Right cardiac atrium (tissue), 5 donors: ENCODE measurements around the gene PKD1L1. TPM values are rescaled to one million over a fixed set of nuclear protein-coding genes. Genes with fewer than 3 reads are reported as not detected.
A peak's percentile ranks its signal among the peaks of the same experiment; 100 is the strongest.
"Not testable (repeated sequence)": the region's sequence is repeated elsewhere in the genome, so short reads cannot be mapped to it uniquely, and the experiment has no call there.

Experiments
- ATAC-seq, 2 donors: fragments of 200-7000 bp; cut with Tn5 transposase; one replicate each; pipeline versions ENCODE4 v1.8.0 to v1.9.1; 2020; ENCODE audit warnings: moderate library complexity in 2 of 2, mild to moderate bottlenecking in 1 of 2
- DNase-seq, 3 donors: peaks; one replicate each; pipeline ENCODE4 v3.0.0-alpha.2; 2020
- H3K27ac ChIP-seq: one replicate; pipeline ENCODE4 v1.5.1; 2013; ENCODE audit warnings: mild to moderate bottlenecking, low read length, control low read depth, moderate library complexity
- H3K27me3 ChIP-seq: one replicate; pipeline ENCODE4 v1.6.1; 2013; ENCODE audit not compliant: control insufficient read depth, insufficient read depth
- H3K4me1 ChIP-seq: one replicate; pipeline ENCODE4 v1.6.1; 2013; ENCODE audit warnings: low read length; ENCODE audit not compliant: control insufficient read depth, insufficient read depth
- H3K4me3 ChIP-seq: one replicate; pipeline ENCODE4 v1.5.1; 2013; ENCODE audit warnings: low read length, control low read depth
- H3K9me3 ChIP-seq: one replicate; pipeline ENCODE4 v1.6.1; 2013; ENCODE audit warnings: low read length; ENCODE audit not compliant: control insufficient read depth
- WGBS: extraction: QIAGEN DNeasy Blood & Tissue Kit; methylation state at CpG from one replicate; pipeline ENCODE4 v1.1.7; 2013; 5-methylcytosine and 5-hydroxymethylcytosine counted together
- intact Hi-C, 4 donors: fragments of 100-400 bp; cut with DNase I; formaldehyde crosslinking; loops; one replicate each; pipeline versions ENCODE4 v1.11.0 to v1.14.0; 2022 to 2023
- long read RNA-seq, 4 donors: library from polyadenylated mRNA; unstranded; transcript quantifications; one replicate each; pipeline ENCODE4 v2.0.0, GENCODE V29; 2020 to 2021
- polyA plus RNA-seq: library from polyadenylated mRNA; stranded (reverse); fragments of 200-250 nt; gene quantifications from one replicate; pipeline ENCODE4 v1.2.3, GENCODE V29; 2013
- total RNA-seq, 4 donors: library from RNA; stranded (reverse); fragmentation: NEBNext Ultra II Directional; extraction: Animal tissue kit (Norgen Biotek cat#: 25700); gene quantifications; one replicate each; pipeline ENCODE4 v1.2.1, GENCODE V29; 2021
- donor health status: healthy with polysubstance abuse.
- donor health status: DM: no; HTN: yes; CAD: no.
- donor health status: DM: no; HTN: no; CAD: no.
- donor health status: DM: no; HTN: yes; CAD: no; lungs with severe emphysema.
- donor health status: DM: yes; HTN: yes; CAD: no.

Gene PKD1L1, protein sequence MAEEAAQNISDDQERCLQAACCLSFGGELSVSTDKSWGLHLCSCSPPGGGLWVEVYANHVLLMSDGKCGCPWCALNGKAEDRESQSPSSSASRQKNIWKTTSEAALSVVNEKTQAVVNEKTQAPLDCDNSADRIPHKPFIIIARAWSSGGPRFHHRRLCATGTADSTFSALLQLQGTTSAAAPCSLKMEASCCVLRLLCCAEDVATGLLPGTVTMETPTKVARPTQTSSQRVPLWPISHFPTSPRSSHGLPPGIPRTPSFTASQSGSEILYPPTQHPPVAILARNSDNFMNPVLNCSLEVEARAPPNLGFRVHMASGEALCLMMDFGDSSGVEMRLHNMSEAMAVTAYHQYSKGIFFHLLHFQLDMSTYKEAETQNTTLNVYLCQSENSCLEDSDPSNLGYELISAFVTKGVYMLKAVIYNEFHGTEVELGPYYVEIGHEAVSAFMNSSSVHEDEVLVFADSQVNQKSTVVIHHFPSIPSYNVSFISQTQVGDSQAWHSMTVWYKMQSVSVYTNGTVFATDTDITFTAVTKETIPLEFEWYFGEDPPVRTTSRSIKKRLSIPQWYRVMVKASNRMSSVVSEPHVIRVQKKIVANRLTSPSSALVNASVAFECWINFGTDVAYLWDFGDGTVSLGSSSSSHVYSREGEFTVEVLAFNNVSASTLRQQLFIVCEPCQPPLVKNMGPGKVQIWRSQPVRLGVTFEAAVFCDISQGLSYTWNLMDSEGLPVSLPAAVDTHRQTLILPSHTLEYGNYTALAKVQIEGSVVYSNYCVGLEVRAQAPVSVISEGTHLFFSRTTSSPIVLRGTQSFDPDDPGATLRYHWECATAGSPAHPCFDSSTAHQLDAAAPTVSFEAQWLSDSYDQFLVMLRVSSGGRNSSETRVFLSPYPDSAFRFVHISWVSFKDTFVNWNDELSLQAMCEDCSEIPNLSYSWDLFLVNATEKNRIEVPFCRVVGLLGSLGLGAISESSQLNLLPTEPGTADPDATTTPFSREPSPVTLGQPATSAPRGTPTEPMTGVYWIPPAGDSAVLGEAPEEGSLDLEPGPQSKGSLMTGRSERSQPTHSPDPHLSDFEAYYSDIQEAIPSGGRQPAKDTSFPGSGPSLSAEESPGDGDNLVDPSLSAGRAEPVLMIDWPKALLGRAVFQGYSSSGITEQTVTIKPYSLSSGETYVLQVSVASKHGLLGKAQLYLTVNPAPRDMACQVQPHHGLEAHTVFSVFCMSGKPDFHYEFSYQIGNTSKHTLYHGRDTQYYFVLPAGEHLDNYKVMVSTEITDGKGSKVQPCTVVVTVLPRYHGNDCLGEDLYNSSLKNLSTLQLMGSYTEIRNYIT (N-terminal part only)
- 1 to 10 TPM in 1 of 4 donors, under 1 TPM in 3; 0.79 to 1.5 (median 0.90) TPM for total RNA-seq
- 0.81 TPM for polyA plus RNA-seq
- long read RNA-seq, donor 1, partial matches to known transcripts, result 0 of 1 reads
- long read RNA-seq, donor 1, other reads (novel, unspliced or antisense), result 1 of 1 reads
- long read RNA-seq, donor 2, result 0 reads
- long read RNA-seq, donor 3, result 0 reads
- long read RNA-seq, donor 4, result 0 reads

DNA sequence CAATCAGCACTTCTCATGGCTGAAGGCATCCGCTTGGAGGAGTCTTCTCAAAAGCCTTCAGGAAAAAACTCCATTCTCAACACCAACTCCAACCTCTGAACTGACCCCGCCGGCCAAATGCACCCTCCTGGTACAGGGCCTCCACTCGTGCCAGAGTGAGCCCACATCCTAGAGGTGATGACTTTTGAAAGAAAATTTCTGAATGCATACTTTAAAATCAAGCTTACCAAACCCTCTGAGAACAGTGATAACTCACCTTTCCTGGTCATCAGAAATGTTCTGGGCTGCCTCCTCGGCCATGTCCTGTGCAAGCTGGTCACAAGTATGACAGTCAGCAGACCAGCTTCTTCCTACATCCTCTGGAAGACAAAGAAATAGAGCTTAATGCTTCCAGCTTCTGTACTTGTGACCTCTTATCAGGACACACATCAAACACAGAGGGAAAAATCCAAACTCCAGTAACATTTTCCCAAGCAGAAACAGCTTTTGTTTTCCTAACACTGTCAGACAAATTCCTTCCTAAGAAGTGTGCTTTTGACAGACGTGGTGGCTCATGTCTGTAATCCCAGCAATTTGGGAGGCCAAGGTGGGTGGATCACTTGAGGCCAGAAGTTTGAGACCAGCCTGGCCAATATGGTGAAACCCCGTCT lies at the start of gene PKD1L1:
Gene PKD1L1 (minus strand): TSS at position 326 of the 650 bp plus-strand sequence. CDS start 26 bp downstream, at position 300.
- DNase-seq (no peak), ATAC-seq (peak in 1 of 2 donors; percentile 30)
- peaks cover 2% of the 10 kb centered on the region for H3K4me1 ChIP-seq
- H3K27ac ChIP-seq, result peak within 1 kb of the TSS; percentile 31
- 67% methylated on average over 7 of the region's 7 CpGs for WGBS
- H3K4me3 ChIP-seq, result no peak within 1 kb of the TSS
- intact Hi-C loops, result loop anchor here in 1 of 4 donors (5.0 kb wide), 1 partner anchor 159 kb away; no protein-coding TSS in a partner anchor
- H3K9me3 ChIP-seq, result no peaks in the 10 kb centered on the region
- no peaks in the 10 kb centered on the region for H3K27me3 ChIP-seq

DNA sequence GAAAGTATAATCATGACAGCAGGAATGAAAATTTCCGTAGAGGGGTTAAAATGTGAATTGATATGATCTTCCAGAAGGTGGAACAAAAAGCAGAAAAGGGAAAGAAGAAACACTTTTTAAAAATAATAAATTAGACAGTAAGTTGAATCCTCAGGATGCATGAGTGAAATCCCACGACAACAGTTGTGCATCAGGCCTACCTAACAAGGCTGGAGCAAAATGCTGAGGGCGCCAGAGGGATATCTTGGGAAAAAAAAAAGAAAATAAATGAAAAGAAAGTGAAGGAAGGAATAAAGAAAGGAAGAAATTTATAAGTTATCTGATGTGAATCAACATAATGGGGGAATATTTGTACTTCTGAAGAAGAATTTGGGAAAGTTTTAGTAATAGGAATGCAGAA lies 44.2 kb upstream of the PKD1L1 start:
- DNase-seq, result no peak
- H3K4me3 ChIP-seq, result no peak overlapping the region
- intact Hi-C loops, result loop anchor here (2.0 to 5.0 kb wide), 3 partner anchors 118 to 120 kb away; no protein-coding TSS in a partner anchor
- no peaks in the 10 kb centered on the region for H3K9me3 ChIP-seq
- no peak overlapping the region for H3K27ac ChIP-seq
- ATAC-seq, result no peak
- no peaks in the 10 kb centered on the region for H3K27me3 ChIP-seq
- no peaks in the 10 kb centered on the region for H3K4me1 ChIP-seq
- WGBS, result 79% methylated on average over 3 of the region's 3 CpGs

DNA sequence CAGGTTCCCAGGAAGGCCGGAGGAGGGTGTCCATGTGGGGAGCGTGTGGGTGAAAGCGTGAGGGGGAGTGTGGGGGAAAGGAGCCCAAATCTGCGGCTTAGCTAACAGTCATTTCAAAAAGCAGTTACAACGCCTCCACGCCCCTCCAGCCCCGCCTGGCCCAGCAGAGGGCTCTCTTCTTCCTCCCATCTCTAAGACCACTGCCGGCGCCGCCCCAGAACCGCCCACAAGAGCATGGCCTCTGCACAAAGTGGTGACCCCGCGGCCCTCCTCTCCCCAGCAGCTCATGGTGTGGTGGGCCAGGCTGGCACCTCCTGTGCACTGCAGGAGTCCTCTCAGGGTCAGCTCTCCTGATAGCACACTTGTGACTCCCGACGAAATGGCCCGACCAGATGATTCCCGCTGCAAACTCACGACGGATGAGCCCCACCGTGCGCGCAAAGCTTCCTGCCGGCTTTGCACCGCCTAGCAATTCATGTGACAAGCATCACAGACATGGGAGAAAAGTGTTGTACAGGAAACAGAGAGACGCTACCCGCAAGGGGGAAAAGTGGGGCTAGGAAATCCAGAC lies 43.6 kb upstream of the PKD1L1 start:
- DNase-seq, result peak; percentile 87 to 95 (median 94)
- H3K27ac ChIP-seq, result peak overlapping the region; percentile 3
- under 1% methylated on average over 26 of the region's 26 CpGs for WGBS

DNA sequence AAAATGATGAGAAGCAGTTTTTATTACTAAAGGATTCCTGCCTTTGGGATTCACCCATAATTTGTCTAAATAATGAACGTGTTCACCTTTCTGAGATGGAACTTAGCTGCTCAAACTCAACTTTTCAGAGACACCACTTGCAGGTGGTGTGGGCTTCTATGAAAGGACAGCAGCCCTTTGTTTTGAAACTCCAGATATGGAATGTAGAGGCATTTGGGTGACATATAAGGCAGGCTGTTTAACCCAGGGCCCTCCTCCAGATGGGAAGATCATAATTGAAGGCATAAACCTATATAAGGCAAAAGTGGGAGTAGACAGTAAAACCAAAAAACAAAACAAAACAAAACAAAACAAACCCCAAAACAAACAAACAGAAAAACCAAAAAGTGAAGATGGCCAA lies 43.0 kb upstream of the PKD1L1 start:
- Histone ChIP-seq H3K27me3 (no peaks in the 10 kb centered on the region), H3K4me1 (no peaks in the 10 kb centered on the region), H3K4me3 (no peak overlapping the region), H3K9me3 (no peaks in the 10 kb centered on the region), H3K27ac (no peak overlapping the region)
- DNase-seq (no peak), ATAC-seq (no peak)
- intact Hi-C loops, result loop anchor here in 2 of 4 donors (5.0 kb wide), 1 partner anchor 121 kb away; no protein-coding TSS in a partner anchor
- 93% methylated on average over 1 of the region's 1 CpG for WGBS

More for the DNA sequence above, 43.6 kb upstream of the PKD1L1 start:
- Histone ChIP-seq H3K9me3 (no peaks in the 10 kb centered on the region), H3K4me1 (no peaks in the 10 kb centered on the region), H3K4me3 (peak overlapping the region; percentile 70), H3K27me3 (no peaks in the 10 kb centered on the region)
- intact Hi-C loops, result loop anchor here (2.0 to 5.0 kb wide), 3 partner anchors 119 to 121 kb away; no protein-coding TSS in a partner anchor
- ATAC-seq, result peak; percentile 99 to 100

DNA sequence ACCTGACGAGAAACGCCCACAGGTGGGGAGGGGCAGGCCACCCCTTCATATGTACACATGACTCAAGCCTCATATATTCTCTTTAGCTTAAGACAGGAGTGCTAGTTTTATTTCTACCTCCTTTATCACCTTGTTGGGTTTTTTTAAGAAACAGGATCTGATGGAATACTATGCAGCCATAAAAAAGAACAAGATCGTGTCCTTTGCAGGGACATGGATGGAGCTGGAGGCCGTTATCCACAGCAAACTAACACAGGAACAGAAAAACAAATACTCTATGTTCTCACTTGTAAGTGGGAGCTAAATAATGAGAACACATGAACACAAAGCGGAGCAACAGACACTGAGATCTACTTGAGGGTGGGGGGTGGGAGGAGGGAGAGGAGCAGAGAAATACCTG lies 42.3 kb upstream of the PKD1L1 start:
- 98% methylated on average over 5 of the region's 5 CpGs for WGBS
- DNase-seq, result no peak

DNA sequence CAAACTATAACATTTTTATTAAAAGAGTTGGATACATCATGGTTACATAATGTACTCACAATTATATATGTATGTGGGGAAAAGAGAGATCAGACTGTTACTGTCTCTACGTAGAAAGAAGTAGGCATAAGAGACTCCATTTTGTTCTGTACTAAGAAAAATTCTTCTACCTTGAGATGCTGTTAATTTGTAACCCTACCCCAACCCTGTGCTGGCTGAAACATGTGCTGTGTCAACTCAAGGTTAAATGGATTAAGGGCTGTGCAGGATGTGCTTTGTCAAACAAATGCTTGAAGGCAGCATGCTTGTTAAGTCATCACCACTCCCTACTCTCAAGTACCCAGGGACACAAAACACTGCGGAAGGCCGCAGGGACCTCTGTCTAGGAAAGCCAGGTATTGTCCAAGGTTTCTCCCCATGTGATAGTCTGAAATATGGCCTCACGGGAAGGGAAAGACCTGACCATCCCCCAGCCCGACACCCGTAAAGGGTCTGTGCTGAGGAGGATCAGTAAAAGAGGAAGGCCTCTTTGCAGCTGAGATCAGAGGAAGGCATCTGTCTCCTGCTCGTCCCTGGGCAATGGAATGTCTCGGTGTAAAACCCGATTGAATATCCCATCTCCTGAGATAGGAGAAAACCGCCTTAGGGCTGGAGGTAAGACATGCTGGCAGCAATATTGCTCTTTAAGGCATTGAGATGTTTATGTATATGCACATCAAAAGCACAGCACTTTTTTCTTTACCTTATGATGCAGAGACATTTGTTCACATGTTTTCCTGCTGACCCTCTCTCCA lies 41.5 kb upstream of the PKD1L1 start:
- H3K9me3 ChIP-seq, H3K27ac ChIP-seq, ATAC-seq, H3K4me1 ChIP-seq, H3K4me3 ChIP-seq, H3K27me3 ChIP-seq, DNase-seq: not testable (repeated sequence)
- 75% methylated on average over 10 of the region's 10 CpGs for WGBS
- intact Hi-C loops, result loop anchor here in 2 of 4 donors (5.0 kb wide), 1 partner anchor 122 kb away; no protein-coding TSS in a partner anchor

More for the DNA sequence above, 42.3 kb upstream of the PKD1L1 start:
- Histone ChIP-seq H3K27ac (no peak overlapping the region), H3K4me1 (no peaks in the 10 kb centered on the region), H3K27me3 (no peaks in the 10 kb centered on the region), H3K4me3 (no peak overlapping the region), H3K9me3 (no peaks in the 10 kb centered on the region)
- no peak for ATAC-seq
- intact Hi-C loops, result loop anchor here in 2 of 4 donors (5.0 kb wide), 1 partner anchor 122 kb away; no protein-coding TSS in a partner anchor

DNA sequence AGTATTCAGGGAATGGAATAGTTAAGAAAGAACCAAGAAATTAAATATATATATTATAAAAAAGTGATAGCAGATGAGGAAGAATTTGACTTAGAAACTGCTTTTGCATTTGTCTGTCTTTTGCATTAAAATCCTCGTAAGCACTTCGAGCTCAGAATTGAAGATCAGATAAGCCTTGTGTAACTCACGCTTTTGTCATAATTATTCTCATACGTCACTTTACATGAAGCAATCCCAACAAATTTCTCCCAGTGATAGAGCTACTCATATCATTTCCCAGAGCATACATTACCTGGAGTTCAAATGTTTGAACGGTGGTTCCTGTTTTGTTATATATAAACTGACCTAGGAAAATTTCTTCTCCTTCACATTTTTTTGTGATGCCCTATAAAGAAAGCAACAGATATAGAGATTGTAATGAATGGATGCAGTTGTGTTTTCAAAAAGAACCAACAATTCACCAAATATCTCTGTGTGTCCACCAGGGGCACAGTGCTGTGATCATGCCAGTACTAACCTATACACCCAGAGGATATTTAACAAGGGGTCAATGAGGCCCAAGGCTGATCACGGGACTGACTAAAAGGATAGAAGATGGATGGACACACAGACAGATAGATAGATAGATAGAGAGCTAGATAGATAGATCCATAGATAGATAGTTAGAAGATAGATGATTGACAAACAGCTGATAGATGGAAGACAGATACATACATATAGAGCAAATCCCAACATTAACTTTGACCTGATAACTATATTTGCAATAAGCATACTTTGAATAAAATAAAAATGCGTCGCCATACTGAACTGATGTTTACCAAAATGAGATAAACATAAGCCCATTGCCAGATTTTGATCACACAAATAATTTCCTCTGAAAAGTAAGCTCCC lies 40.5 kb upstream of the PKD1L1 start:
- DNase-seq, result no peak
- intact Hi-C loops, result no loop called here

DNA sequence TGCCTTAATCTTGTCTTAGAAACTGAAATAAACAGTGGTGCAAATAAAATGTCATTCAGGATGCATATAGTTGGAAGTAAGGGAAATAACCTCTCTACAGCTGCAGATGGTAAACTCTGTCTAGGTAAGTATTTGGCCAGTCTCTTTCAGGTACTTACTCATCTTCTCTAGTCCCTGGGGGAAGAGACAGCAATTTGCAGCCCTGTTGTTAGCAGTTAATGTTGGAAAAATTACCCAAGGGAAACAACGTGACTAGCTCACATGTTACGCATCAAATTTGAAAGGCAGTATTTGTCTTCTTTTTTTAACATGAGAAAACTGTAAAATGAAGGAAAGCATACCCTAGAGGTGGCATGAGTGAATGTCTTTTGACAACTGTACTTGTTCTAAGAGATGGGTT lies 34.3 kb upstream of the PKD1L1 start:
- H3K4me3 ChIP-seq, result no peak overlapping the region
- no peaks in the 10 kb centered on the region for H3K27me3 ChIP-seq
- H3K9me3 ChIP-seq, result no peaks in the 10 kb centered on the region
- intact Hi-C loops, result no loop called here
- H3K27ac ChIP-seq, result no peak overlapping the region
- DNase-seq, result no peak
- no peak for ATAC-seq
- H3K4me1 ChIP-seq, result no peaks in the 10 kb centered on the region
- 50% methylated on average over 2 of the region's 2 CpGs for WGBS

More for the DNA sequence above, 40.5 kb upstream of the PKD1L1 start:
- 79% methylated on average over 8 of the region's 8 CpGs for WGBS
- ATAC-seq, result no peak
- H3K4me1 ChIP-seq, result no peaks in the 10 kb centered on the region
- H3K27ac ChIP-seq, result no peak overlapping the region
- H3K27me3 ChIP-seq, result no peaks in the 10 kb centered on the region
- no peak overlapping the region for H3K4me3 ChIP-seq
- no peaks in the 10 kb centered on the region for H3K9me3 ChIP-seq
